NCI-H1436 (cell line): ENCODE data around the gene GPC6.
A peak's percentile ranks its signal among the peaks of the same experiment; 100 is the strongest.

Source experiments
- DNase-seq: peaks from one replicate; lab custom pipeline; 2025; lab: John Stamatoyannopoulos, UW

Gene GPC6

DNA sequence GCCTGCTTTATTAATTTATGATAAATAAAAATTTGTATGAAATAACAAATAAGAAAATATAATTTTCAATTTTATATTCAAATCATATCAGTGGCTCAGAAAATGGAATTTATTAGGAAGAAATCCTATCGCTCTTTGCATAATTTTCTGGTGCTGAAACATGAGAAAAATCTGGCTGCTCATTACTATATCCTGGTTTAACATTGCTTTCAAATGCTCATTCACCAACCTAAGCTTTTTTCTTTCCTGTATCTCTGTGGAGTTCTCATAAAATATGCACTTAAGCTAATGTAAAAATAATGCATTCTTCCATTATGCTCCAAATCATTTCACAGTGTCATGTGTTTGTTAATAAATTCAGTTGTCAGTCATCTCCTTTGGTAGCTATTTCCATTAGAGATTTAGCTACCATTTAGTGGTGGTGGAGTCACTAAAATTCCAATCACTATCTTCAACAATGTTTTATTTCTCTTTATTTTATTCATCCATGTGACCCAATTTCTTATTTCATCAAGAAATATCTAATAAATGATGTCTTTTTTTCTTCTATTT is 754.9 kb downstream of the GPC6 start:
- DNase-seq, result no peak

DNA sequence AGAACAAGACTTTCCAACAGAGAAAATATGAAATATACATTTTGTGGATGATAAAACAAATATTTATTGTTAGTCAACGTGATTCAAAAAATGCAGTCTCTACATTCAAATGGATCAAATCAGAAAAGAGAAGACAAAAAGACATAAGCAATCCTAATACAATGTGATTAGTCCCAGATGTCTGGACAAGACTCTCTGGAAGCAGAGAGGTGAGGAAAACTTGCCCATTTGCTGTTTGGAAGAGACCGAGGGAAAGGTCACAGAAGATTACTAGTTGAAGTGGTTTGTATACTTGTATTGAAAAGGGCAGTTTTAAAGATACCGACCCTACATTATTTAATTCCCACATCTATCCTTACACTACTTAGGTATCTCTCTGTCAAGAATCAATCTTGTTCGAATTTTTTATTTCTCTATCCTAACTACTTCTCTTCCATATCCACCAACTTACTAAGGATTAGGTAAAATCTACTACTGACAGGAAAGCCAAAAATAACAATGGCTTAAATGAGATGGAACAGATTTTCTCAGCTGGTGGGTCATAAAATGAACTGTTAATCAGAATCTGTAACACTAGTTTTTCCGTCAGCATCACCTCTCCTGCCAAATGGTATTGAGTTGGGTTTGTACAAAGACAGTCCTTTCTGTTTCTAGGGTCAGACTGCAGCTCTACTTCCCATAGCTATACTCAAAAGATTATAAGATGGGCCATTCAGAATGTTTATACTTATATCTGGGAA is 755.7 kb downstream of the GPC6 start:
- no peak for DNase-seq

DNA sequence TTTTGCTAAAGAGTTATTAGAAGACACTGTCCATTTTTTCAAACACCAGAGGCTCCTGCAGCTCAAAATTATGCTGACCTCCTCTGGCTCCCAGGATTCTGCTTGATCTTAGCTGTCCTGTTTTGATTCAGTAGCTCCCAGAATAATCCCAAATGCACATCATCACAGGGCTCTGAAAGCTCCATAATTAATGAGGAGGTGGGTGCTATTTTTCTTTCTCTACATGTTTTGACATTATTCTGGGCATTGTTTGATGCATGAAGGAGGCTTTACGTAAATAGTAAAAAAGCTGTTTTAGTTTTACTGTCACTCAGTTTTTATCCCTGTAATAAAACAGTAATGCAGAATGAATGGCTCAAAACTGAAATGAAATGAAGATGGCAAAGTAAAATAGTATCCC is 757.4 kb downstream of the GPC6 start:
- no peak for DNase-seq

DNA sequence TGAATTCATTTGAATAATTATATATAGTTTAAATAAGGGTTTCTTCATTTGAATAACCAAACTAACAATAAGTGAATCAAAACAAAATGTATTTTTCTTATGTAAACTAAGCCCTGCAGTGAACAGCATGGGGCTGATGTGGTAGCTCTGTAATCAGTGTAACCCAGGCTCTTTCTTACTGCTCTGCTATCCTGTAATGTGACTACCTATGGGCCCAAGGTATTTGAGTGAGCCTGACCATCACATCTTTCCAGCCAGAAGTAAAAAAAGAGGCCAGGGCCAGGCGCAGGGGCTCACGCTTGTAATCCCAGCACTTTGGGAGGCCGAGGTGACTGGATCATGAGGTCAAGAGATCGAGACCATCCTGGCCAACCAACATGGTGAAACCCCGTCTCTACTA is 758.3 kb downstream of the GPC6 start:
- no peak for DNase-seq

DNA sequence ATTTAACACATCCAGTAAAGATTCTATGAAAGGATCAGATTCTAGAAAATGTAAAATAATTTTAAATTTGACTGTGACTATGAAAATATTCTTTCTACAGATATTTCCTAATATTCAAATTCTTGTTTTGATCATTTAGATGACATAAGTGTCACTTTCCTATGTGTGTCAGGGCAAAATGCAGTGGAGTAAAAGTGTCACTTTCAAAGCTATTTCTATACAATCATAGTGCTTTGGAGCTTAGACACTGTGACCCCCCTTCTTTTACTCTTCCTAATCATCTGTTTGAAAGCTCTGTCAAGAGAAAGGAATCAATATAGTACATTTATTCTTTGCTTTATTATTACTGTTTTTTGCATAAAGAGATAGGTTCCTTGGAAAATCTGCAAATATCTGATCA is 760.9 kb downstream of the GPC6 start:
- no peak for DNase-seq

DNA sequence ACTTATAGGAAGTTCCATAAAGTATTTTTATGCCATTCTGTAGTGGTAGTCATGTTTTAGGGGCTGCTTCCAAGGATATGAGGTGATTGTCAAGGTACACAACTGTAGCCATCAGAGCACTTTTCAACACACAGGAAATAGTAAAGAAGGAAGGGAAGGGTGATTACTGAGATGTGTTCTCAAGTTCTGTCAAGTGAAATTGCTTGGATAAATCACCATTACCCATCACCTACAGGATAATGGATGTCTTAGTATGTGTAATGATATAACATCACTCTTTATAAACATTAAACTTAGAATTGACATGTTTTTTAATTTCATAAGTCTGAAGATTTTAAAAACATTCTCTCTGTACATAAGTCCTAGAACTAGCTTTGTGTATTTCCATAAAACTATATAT is 765.0 kb downstream of the GPC6 start:
- DNase-seq, result no peak

DNA sequence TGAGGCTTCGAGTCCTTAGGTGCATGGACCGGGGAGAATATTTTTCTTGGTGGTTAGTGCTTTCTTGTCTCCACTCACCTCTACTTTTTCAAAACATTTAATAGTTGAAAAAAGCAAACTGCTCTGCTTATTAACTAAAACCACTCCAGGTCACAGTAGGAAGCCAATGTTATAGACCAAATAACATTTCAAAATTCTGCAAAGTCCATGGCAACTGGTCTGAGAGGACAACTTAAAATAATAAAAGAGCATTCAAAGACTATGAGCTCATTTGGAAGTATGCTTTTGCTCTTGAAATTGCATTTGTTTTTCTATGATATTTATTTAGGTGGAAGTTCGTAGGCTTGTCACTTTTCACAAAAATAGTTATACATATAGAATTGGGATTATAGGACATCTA is 769.9 kb downstream of the GPC6 start:
- no peak for DNase-seq

DNA sequence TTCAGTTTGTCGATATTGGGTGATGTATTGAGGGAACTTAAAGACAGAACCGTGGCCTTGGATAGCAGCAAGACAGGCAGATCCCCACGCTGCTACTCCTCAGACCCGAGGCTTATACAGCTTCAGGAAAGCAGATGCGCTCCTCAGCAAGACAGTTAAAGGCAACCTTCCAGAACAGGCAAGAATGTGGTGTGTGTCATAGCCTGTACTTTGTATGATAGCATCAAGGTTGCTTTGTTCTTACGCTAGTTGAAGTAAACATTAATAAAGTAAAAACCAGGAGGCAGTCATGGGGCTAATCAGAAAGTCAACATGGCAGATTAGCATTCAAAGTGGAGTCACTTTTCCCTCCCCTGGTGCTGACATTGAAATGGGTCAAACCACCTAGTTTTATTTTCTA is 779.7 kb downstream of the GPC6 start:
- no peak for DNase-seq

DNA sequence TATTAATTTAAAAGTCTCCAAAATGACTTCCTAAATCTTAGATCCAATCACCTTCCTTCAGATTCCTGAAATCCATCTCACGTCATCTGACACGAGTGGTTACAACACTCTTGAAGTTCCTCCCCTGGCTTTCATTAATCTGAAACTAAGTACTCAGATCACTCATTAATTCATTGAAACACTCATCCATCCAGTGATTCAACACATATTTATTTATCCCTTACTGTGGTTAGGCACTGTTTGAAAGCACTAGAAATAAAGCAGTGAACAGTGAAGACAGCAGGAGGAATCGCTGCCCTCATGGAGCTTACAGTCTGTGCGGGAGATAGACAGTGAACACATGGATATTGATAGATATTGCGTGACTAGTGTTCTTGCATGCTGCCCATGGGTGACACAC is 780.5 kb downstream of the GPC6 start:
- no peak for DNase-seq

DNA sequence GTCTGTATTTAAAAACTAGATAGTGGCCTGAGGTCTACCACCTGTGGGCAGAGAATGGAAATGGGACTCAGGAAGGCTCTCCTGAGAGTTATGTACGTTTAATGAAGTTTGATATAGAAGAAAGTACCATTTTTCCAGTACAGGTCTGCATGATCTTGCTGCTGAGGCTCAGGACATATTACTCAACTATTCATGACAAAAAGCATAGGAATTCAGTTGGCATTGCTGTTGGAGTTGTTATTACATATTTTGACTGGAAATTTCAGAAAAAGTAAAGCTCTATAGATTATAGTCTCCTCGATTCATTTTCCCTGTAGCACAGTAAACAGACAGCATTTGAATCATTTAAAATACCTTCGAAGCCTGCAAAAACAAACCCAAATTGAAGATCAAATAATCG is 783.1 kb downstream of the GPC6 start:
- no peak for DNase-seq

DNA sequence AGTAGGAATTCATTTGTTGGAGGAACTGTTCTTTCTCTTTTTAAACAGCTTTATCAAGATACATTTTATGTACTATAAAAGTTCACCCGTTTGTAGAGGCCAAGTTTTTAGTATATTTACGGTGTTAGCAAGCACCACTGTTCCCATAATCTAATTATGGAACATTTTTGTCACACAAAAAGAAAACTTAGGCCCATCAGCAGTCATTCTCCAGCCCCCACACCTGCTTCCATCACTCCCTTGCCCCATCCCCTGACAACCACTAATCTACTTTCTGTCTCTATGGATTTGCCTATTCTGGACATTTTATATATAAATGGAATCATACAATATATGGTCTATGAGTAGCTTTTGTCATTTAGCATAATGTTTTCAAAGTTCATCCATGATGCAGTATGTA is 787.9 kb downstream of the GPC6 start:
- DNase-seq, result no peak

DNA sequence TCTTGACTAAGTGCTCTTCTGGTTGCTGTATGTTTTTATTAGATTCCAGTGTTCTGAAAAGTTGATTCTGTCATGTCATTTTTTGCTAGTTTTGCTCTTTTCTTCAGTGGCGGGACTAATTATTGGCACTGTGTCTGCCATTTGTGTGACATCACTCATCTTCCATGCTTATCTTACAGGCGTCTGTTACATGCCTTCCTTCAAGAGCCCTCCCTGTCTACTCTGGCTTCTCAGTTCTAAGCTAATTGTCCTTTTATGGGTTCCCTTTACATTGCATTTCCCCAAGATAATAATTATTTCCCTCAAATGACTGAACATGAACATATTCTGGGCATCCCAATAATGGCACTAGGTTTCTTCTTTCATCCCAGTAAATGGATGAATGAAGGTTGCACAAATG is 793.8 kb downstream of the GPC6 start:
- no peak for DNase-seq

DNA sequence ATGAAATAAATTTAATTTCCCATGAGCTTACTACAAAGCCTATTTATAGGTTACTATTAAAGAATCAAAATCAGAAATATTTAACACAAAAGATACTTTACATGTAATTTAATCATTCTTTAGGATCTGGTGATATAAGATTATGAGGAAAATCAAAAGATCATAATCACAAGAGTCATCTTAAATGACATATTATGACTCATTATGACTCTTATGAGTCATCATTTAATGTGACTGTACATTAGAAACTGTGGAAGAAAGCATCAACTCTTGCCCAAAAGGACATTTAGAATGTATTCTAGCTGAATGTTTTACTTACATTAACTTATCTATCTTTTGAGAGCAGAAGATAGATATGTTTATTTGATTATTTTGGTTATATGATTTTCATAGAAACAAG is 794.2 kb downstream of the GPC6 start:
- DNase-seq, result no peak

DNA sequence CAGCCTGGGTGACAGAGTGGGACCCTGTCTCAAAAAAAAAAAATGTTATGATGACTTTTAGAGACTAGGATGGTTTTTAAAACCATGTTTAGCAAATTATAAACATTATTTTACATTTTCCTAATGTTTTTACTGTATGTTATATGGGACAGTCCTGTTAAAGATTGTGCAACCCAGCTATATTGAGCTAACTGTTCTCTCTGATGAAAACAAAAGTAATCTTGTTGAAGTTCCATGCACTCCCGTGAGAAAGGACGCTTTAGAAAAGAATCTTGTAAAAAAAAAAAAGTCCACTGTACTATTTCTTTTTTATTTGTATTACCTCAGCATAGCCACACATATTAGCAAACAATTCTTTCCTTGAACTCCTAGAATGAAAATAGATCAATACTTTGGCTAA is 801.6 kb downstream of the GPC6 start:
- DNase-seq, result no peak

DNA sequence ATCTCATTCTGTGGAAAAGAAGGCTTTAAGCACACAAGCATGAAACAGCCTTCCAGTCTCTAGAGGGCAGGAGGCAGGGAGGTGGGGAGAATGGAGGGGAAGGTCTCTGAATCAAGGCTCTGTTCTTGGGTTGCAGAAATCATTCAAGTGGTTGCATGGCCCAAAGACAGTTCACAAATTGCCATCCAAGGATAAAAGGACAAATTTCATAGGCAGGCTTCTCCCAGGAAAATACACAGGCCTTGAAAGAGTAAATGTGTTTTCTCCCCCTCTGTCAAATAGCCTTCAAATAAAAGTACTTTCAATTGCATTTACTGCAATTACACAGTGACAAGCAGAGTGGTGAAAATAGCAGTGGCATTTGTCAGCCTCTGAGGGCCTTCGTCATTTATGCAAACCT is 802.0 kb downstream of the GPC6 start:
- DNase-seq, result peak; percentile 78

DNA sequence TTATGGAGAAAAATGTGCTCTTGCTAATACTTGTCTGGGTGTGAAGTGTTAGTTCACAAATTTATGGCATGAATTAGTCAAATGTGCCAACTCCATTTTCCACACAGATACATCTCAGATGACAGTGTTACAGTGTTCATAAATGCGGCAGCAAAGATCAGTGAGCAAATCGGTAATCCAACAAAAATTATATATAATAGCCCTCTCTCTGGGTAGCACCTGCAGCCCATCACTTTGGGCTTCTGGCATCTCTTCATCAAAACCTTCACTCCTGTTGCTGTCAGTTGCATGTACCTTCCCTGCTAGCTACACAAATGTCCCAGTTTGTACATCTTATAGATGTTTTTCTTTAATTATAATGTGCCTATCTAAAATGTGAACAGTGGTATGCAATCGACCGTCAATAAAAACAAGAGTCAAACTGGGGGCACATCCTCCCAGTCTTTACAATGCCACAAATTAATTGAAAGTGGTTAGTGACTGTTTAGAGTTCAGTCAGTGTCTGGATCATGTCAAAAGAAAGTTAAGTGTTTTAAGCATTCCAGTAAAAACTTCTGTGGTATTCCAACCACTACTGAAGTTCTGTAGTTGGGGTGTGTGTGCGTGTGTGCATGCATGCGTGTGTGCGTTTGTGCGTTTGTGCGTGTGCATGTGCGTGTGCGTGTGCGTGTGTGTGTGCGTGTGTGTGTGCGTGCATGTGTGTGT is 804.0 kb downstream of the GPC6 start:
- DNase-seq, result peak; percentile 40

DNA sequence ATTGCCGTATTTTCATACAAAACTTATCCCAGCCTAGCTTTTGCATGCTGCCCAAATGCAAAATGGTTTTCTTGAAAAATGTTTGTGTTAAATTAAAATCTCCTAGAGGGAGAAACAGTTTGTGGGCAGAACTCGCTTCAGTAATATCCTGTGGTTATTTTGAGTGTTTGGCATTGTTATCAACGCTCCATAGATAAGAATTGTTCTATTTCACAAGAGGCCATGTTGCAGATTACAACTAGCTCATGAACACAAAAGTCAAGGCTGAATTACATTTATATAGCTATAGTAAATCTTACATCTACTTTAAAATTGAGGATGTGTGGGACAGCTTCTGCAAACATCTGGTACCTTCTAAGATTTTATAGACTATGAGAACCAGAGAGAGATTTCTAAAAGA is 805.0 kb downstream of the GPC6 start:
- no peak for DNase-seq

DNA sequence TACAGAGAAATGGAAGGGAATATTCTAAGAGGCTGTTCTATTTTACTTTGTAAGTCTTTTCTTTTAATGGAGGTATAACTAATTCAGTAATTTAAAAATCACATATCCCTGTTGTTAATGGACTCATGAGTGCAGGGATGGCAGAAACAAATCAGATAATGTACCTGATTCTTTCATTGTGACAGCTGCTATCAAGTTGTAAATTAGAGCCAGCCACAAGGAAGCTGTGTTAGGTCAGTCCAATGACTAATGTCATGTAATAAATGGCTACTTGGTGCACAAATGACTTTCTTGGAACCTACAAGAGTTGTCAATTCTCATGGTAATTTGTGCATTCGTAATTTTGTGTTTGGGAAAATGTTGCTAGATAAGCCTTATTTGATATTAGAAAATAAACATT is 806.5 kb downstream of the GPC6 start:
- DNase-seq, result no peak

DNA sequence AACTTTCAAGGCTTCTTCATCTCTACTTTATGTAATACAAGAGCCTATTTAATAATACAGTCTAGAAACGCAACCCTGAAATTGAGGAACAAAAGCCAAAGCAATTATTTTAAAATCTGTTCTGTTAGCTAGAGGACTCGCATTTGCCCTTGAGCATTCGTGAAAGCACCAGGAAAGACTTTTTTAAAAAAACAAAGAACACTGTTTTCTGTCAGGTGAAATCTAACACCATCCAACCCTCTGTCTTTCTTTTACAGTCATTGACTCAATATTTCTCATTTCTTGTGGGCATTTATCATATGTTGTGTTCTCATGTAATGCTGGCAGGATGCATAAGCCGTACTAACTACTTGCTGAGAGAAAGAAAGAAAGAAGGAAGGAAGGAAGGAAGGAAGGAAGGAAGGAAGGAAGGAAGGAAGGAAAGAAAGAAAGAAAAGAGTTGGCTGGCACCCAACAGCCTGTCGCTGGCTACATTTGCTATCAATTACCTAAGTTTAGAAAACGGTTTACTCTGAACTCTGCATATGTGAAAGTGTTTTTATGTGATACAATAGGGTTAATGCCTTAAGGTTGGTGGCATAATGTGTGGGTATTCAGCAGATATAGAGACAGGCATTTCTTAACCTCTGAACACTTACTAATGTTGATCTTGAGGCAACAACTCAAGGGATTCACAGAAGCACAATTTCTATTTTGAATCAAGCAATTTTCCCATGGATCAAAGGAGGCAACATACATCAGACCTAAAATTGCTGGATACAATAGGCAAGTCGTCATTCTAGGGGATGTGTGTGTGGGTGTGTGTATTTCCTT is 807.4 kb downstream of the GPC6 start:
- no peak for DNase-seq

DNA sequence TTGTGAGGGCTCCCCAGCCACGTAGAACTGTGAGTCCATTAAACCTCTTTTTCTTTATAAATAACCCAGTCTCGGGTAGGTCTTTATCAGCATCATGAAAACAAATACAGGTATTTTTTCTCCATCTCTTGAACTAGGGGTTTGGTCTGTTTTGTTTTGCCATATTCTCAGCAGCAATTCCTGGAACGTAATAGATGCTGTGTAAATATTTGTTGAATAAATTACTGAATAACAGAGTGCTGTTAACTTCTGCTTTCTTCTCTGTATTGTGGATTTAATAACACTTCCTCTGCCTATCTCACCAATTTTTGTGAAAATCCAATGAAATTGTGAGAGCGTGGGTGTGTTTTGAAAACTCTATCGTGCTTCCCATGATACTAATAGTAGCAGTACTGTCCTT is 823.4 kb downstream of the GPC6 start:
- DNase-seq, result no peak

DNA sequence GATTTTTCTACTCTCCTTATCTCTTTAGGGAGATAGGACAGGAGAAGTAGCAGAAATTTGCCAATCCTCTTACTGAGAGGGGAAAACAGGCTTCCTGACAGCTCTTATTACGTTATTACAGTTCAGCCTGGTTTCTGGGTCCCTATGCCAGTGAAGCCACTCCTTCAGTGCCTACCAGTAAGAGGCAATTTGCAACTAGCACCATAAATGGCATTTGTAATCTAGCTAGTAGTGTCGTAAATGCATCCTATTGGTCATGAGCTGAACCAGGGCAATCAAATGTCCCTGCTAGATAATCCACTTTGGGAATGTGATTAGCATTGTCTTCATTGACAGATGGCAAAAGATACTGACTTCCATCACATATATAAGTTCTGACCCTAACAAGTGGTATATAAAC is 824.1 kb downstream of the GPC6 start:
- no peak for DNase-seq

DNA sequence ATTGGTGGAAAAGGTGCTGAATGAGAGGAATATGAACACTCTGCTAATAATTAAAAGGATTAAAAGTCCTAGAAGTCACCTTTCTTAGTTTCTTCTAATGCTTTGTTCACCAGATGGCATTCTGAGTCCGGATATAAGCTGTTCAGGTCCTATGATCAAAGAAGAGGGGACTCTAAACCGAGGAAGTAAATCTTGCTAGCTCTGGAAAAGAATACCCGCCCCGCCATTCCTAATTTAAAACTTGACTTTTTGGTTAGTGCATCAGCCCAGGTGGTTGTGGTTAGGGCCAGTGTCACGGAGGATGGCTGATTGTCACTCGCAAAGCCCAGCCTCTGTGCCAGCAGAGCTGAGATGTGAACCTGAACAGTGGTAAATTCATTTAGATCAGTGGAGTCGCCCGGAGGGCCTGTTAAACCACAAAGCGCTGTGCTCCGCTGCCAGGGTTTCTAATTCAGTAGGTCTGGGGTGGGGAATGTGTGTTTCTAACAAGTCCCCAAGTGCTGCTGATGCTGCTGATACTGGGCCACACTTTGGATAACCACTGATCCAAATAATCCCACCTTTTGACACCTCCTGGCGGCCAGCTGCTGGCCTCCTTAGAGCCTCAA is 827.5 kb downstream of the GPC6 start:
- no peak for DNase-seq
